Cardiac muscle cell (in vitro differentiated cells and primary cell): ENCODE results near the gene PARP8. TPM values are rescaled to one million over a fixed set of nuclear protein-coding genes. Genes with fewer than 3 reads are reported as not detected.
"Not testable (repeated sequence)": the region's sequence is repeated elsewhere in the genome, so short reads cannot be mapped to it uniquely, and the experiment has no call there.

ENCODE experiments used
- DNase-seq, 2 donors: peaks; one replicate each; pipeline versions ENCODE4 v3.0.0 to v3.0.0-alpha.2; 2010 to 2017; ENCODE audit warnings: low read depth in 1 of 2, low spot score in 1 of 2
- H3K27ac ChIP-seq: fragments of 200-600 bp; sonication (generic); 2 replicates; pipeline ENCODE4 v1.5.1; 2016
- H3K27me3 ChIP-seq: fragments of 200-600 bp; sonication (generic); 2 replicates; pipeline ENCODE4 v1.6.0; 2016; ENCODE audit warnings: control low read depth
- H3K36me3 ChIP-seq: fragments of 200-600 bp; sonication (generic); 2 replicates; pipeline ENCODE4 v1.5.1; 2016; ENCODE audit warnings: control low read depth
- H3K4me1 ChIP-seq: fragments of 200-600 bp; sonication (generic); 2 replicates; pipeline ENCODE4 v1.8.1; 2017; ENCODE audit warnings: low read depth, mild to moderate bottlenecking, mixed run types
- H3K4me3 ChIP-seq: fragments of 200-600 bp; sonication (generic); 2 replicates; pipeline ENCODE4 v1.5.1; 2016; ENCODE audit warnings: mild to moderate bottlenecking
- H3K9me3 ChIP-seq: fragments of 200-600 bp; sonication (generic); 2 replicates; pipeline ENCODE4 v1.5.1; 2017; ENCODE audit warnings: low read depth, mild to moderate bottlenecking, control low read depth
- CTCF ChIP-seq: IDR thresholded peaks from 2 replicates; pipeline ENCODE4 v1.5.1; 2012; ENCODE audit warnings: low read depth, mild to moderate bottlenecking, low read length
- polyA plus RNA-seq: library from polyadenylated mRNA; unstranded; fragments of >200 nt; fragmentation: Nextera tagmentation; extraction: Ambion mirVana; gene quantifications from 2 replicates; pipeline ENCODE4 v1.2.1, GENCODE V29; 2016
- total RNA-seq: library from RNA; depleted of rRNA; stranded (reverse); fragments of >200 nt; gene quantifications from 2 replicates; pipeline ENCODE4 v1.2.3, GENCODE V29; 2016

The PARP8 gene
- 12.2 and 18.2 TPM in 2 replicates for total RNA-seq
- polyA plus RNA-seq = 19.8 and 25.4 TPM in 2 replicates

GRCh38 chr5:50666261-50667022, at the start of gene PARP8:
TSS of gene PARP8 (plus strand) at chr5:50666637. CDS start at chr5:50667096, 459 bp downstream.
- DNase-seq = peak; percentile 63 to 65
- no peak for TF ChIP-seq CTCF
- Histone ChIP-seq H3K27me3 (no peaks in the 10 kb centered on the region), H3K27ac (peak within 1 kb of the TSS; percentile 33), H3K4me3 (peak within 1 kb of the TSS; percentile 72), H3K9me3 (no peaks in the 10 kb centered on the region), H3K36me3 (no peaks in the 10 kb centered on the region), H3K4me1 (peaks cover 6% of the 10 kb centered on the region)

GRCh38 chr5:50623666-50624065, 42.8 kb upstream of the PARP8 start:
- H3K36me3 ChIP-seq = no peaks in the 10 kb centered on the region
- H3K4me3 ChIP-seq = no peak overlapping the region
- no peak for TF ChIP-seq CTCF
- no peaks in the 10 kb centered on the region for H3K27me3 ChIP-seq
- H3K4me1 ChIP-seq = no peaks in the 10 kb centered on the region
- no peaks in the 10 kb centered on the region for H3K9me3 ChIP-seq
- H3K27ac ChIP-seq = no peak overlapping the region
- DNase-seq = no peak

- H3K4me1 ChIP-seq, H3K27ac ChIP-seq, H3K27me3 ChIP-seq, H3K9me3 ChIP-seq, DNase-seq, H3K36me3 ChIP-seq, H3K4me3 ChIP-seq: not testable (repeated sequence)
Measured at GRCh38 chr5:50634866-50635265, 31.6 kb upstream of the PARP8 start.

GRCh38 chr5:50637576-50637975, 28.9 kb upstream of the PARP8 start:
- not testable (repeated sequence) for H3K9me3 ChIP-seq, DNase-seq, H3K36me3 ChIP-seq

GRCh38 chr5:50646591-50646990, 19.8 kb upstream of the PARP8 start:
- no peaks in the 10 kb centered on the region for H3K27me3 ChIP-seq
- no peaks in the 10 kb centered on the region for H3K9me3 ChIP-seq
- H3K4me1 ChIP-seq = no peaks in the 10 kb centered on the region
- TF ChIP-seq CTCF = no peak
- H3K27ac ChIP-seq = no peak overlapping the region
- no peak overlapping the region for H3K4me3 ChIP-seq
- DNase-seq = no peak
- no peaks in the 10 kb centered on the region for H3K36me3 ChIP-seq

More at GRCh38 chr5:50637576-50637975, 28.9 kb upstream of the PARP8 start:
- not testable (repeated sequence) for H3K27me3 ChIP-seq, H3K4me1 ChIP-seq, H3K4me3 ChIP-seq, H3K27ac ChIP-seq

- TF ChIP-seq CTCF = no peak
- DNase-seq = no peak
Measured at GRCh38 chr5:50647726-50648125, 18.7 kb upstream of the PARP8 start.

More at GRCh38 chr5:50647726-50648125, 18.7 kb upstream of the PARP8 start:
- H3K4me3 ChIP-seq = no peak overlapping the region
- no peaks in the 10 kb centered on the region for H3K4me1 ChIP-seq
- no peaks in the 10 kb centered on the region for H3K27me3 ChIP-seq
- H3K9me3 ChIP-seq = no peaks in the 10 kb centered on the region
- no peaks in the 10 kb centered on the region for H3K36me3 ChIP-seq
- H3K27ac ChIP-seq = no peak overlapping the region
